ENCODE measurements around the gene STRIP2. TPM values are rescaled to one million over a fixed set of nuclear protein-coding genes. Genes with fewer than 3 reads are reported as not detected.

STRIP2 gene, protein sequence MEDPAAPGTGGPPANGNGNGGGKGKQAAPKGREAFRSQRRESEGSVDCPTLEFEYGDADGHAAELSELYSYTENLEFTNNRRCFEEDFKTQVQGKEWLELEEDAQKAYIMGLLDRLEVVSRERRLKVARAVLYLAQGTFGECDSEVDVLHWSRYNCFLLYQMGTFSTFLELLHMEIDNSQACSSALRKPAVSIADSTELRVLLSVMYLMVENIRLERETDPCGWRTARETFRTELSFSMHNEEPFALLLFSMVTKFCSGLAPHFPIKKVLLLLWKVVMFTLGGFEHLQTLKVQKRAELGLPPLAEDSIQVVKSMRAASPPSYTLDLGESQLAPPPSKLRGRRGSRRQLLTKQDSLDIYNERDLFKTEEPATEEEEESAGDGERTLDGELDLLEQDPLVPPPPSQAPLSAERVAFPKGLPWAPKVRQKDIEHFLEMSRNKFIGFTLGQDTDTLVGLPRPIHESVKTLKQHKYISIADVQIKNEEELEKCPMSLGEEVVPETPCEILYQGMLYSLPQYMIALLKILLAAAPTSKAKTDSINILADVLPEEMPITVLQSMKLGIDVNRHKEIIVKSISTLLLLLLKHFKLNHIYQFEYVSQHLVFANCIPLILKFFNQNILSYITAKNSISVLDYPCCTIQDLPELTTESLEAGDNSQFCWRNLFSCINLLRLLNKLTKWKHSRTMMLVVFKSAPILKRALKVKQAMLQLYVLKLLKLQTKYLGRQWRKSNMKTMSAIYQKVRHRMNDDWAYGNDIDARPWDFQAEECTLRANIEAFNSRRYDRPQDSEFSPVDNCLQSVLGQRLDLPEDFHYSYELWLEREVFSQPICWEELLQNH
- total RNA-seq (2012; rRNA removed), result 8.7 and 17.7 TPM in 2 replicates

DNA sequence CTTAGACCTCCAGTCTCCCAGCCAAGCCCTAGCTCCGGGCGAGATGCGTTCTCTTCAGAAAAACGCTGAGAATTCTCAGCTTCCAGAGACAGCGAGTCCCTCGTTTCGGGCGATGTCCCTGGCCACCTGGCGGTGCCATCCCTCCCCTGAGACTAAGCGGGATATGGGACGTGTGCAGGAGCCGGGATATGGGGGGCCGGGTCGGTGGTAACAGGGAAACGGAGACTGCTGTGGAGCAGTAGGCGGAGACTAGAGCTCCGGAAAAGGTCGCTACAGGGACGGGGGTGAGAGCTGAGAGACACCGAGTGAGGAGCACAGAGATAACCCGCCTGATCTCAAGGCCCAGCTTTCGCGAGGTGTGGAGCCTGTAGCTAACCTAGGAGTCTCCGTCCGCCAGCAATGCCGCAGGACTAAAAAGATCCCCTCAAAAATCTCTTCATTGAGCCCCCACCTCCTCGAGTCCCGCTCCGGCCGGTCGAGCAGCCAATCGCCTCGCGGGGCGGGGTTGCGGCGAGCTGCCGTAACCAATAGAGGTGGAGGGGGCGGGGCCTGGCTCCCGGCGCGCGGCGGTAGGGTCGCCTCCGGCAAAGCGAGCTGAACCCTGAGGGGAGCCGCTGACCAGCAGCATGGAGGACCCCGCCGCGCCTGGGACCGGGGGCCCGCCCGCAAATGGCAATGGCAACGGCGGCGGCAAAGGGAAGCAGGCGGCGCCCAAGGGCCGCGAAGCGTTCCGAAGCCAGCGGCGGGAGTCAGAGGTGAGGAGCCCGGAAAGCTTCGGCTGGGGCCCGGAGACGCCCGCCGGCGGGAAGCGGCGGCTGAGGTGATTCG is at the start of gene STRIP2:
TSS of gene STRIP2 (plus strand) at position 586 of the 828 bp plus-strand sequence. CDS start at position 627, 41 bp downstream.
- H3K4me2 ChIP-seq (ENCODE audit: low read length), result peak within 1 kb of the TSS; percentile 99
- no peaks in the 10 kb centered on the region for H3K9me3 ChIP-seq (replicated peaks; ENCODE audit: low read length)
- no peaks in the 10 kb centered on the region for H3K27me3 ChIP-seq (ENCODE audit: control insufficient read depth, insufficient read depth, low read length)
- H3K36me3 ChIP-seq (ENCODE audit: insufficient read depth, low read length), result peaks cover 3% of the 10 kb centered on the region
- peak within 1 kb of the TSS; percentile 83 for H3K4me3 ChIP-seq (ENCODE audit: low read length)
- H3K9ac ChIP-seq (ENCODE audit: low read depth, low read length), result peak within 1 kb of the TSS; percentile 87
- H3K4me1 ChIP-seq (ENCODE audit: control insufficient read depth, insufficient read depth, low read length), result peaks cover 38% of the 10 kb centered on the region

DNA sequence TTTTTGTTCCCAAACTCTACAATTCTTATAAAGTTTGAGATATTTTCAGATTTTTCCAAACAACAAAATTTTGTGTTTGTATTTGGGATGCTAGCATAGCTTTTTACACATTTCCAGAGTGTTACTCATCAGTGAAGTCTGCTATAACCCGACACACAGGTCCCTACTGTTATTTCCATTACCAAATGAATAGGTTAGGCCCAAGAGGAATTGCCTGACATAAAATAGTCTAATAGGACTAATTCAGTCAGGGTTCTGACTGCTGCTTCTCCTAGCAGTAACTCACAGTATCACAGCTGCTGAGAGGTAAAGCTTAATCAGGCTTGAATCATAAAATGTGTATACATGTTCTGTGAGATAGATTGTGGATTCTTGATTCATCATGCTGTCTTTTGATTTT is 49.1 kb upstream of the STRIP2 start:
- no peaks in the 10 kb centered on the region for H3K4me1 ChIP-seq (ENCODE audit: control insufficient read depth, insufficient read depth, low read length)
- H3K27me3 ChIP-seq (ENCODE audit: control insufficient read depth, insufficient read depth, low read length), result no peaks in the 10 kb centered on the region
- no peak overlapping the region for H3K9ac ChIP-seq (ENCODE audit: low read depth, low read length)
- no peaks in the 10 kb centered on the region for H3K9me3 ChIP-seq (replicated peaks; ENCODE audit: low read length)
- no peaks in the 10 kb centered on the region for H3K36me3 ChIP-seq (ENCODE audit: insufficient read depth, low read length)
- H3K4me3 ChIP-seq (ENCODE audit: low read length), result no peak overlapping the region
- no peak overlapping the region for H3K4me2 ChIP-seq (ENCODE audit: low read length)

DNA sequence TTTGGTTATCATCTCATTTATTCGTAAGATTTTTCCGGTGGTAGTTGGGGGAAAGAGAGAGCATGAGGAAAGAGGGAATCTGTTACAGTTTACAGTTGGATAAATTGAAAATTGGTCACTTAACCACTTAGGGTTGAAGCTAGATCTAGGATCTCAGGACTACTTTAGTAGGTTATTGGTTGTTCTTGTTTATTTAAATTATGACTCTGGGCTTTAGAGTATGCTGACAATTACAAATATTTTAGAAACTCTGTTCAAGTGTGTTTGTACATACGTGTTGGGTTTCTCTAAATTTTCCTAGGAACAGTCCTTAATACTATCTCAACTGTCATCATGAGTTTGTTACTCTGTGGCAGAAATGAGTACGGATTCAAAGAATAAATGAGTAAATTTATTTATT is 48.6 kb upstream of the STRIP2 start:
- H3K4me2 ChIP-seq (ENCODE audit: low read length), result no peak overlapping the region
- H3K36me3 ChIP-seq (ENCODE audit: insufficient read depth, low read length), result no peaks in the 10 kb centered on the region
- H3K4me3 ChIP-seq (ENCODE audit: low read length), result no peak overlapping the region
- H3K27me3 ChIP-seq (ENCODE audit: control insufficient read depth, insufficient read depth, low read length), result no peaks in the 10 kb centered on the region
- H3K9me3 ChIP-seq (replicated peaks; ENCODE audit: low read length), result no peaks in the 10 kb centered on the region
- no peak overlapping the region for H3K9ac ChIP-seq (ENCODE audit: low read depth, low read length)
- no peaks in the 10 kb centered on the region for H3K4me1 ChIP-seq (ENCODE audit: control insufficient read depth, insufficient read depth, low read length)

DNA sequence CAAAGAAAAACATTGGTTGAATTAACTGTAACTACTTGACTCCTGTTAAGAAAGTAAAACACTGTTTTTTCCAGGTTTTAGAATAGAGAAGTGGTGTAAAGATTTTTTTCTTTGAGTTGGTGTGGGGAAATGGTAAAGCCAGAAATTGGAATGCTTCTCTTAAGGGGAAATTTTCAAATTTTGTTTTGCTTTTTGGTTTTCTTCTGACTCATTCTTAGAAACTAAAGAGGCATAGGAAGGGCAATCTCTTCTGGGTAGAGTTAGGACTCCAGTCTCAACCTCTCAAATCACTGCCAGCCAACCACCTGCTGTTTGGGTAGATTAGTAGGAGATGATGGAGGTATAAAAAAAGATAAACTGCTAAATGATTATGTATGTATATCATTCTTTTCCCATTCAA is 47.7 kb upstream of the STRIP2 start:
- H3K27me3 ChIP-seq (ENCODE audit: control insufficient read depth, insufficient read depth, low read length), result no peaks in the 10 kb centered on the region
- no peak overlapping the region for H3K9ac ChIP-seq (ENCODE audit: low read depth, low read length)
- H3K4me1 ChIP-seq (ENCODE audit: control insufficient read depth, insufficient read depth, low read length), result no peaks in the 10 kb centered on the region
- no peaks in the 10 kb centered on the region for H3K36me3 ChIP-seq (ENCODE audit: insufficient read depth, low read length)
- no peak overlapping the region for H3K4me3 ChIP-seq (ENCODE audit: low read length)
- H3K9me3 ChIP-seq (replicated peaks; ENCODE audit: low read length), result no peaks in the 10 kb centered on the region
- no peak overlapping the region for H3K4me2 ChIP-seq (ENCODE audit: low read length)

GRCh38 chr7:129387537-129387936 is 46.7 kb upstream of the STRIP2 start:
- Histone ChIP-seq H3K27me3 (ENCODE audit: control insufficient read depth, insufficient read depth, low read length) (no peaks in the 10 kb centered on the region), H3K9ac (ENCODE audit: low read depth, low read length) (no peak overlapping the region), H3K4me1 (ENCODE audit: control insufficient read depth, insufficient read depth, low read length) (no peaks in the 10 kb centered on the region), H3K9me3 (replicated peaks; ENCODE audit: low read length) (no peaks in the 10 kb centered on the region), H3K4me2 (ENCODE audit: low read length) (no peak overlapping the region), H3K4me3 (ENCODE audit: low read length) (no peak overlapping the region), H3K36me3 (ENCODE audit: insufficient read depth, low read length) (no peaks in the 10 kb centered on the region)

DNA sequence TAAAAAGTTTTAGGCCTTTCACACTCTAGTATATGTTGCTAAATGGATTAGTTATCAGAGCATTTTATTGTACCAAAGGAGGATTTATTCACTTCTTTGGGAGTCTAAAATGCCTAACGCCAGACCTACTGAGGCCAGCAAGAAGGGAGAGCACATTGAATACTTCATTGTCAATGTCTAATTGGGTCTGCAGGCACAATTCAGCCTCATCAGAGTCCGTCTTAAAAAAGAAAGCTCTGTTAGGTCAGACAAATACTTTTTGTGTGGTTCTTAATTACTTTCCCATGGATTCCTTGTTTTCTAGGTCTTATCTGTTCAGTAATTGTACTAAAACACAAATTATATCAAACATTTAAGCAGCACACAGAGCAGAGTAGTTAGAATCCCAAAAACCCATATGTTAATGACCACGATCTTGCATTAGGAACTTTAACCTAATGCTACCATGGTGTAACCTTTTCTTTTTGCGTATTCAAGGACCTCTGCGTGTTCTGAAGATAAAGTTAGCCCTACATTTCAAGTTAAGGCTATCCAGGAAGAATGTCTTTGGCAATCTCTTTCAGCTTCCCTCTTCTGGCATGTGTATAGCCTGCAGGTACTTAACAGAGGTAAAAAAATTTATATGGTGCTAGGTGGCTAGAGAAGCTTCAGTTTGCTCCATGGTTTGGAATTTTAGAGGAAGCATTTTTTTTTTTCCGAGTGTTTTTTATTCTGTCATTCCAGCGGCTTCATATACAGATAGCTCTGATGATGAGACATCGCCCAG is 45.7 kb upstream of the STRIP2 start:
- no peak overlapping the region for H3K4me3 ChIP-seq (ENCODE audit: low read length)
- no peak overlapping the region for H3K9ac ChIP-seq (ENCODE audit: low read depth, low read length)
- no peaks in the 10 kb centered on the region for H3K9me3 ChIP-seq (replicated peaks; ENCODE audit: low read length)
- no peaks in the 10 kb centered on the region for H3K4me1 ChIP-seq (ENCODE audit: control insufficient read depth, insufficient read depth, low read length)
- no peak overlapping the region for H3K4me2 ChIP-seq (ENCODE audit: low read length)
- H3K27me3 ChIP-seq (ENCODE audit: control insufficient read depth, insufficient read depth, low read length), result no peaks in the 10 kb centered on the region
- no peaks in the 10 kb centered on the region for H3K36me3 ChIP-seq (ENCODE audit: insufficient read depth, low read length)

GRCh38 chr7:129389829-129390228 is 44.4 kb upstream of the STRIP2 start:
- no peak overlapping the region for H3K9ac ChIP-seq (ENCODE audit: low read depth, low read length)
- H3K4me1 ChIP-seq (ENCODE audit: control insufficient read depth, insufficient read depth, low read length), result no peaks in the 10 kb centered on the region
- H3K27me3 ChIP-seq (ENCODE audit: control insufficient read depth, insufficient read depth, low read length), result no peaks in the 10 kb centered on the region
- H3K4me2 ChIP-seq (ENCODE audit: low read length), result no peak overlapping the region
- no peak overlapping the region for H3K4me3 ChIP-seq (ENCODE audit: low read length)
- H3K9me3 ChIP-seq (replicated peaks; ENCODE audit: low read length), result no peaks in the 10 kb centered on the region
- H3K36me3 ChIP-seq (ENCODE audit: insufficient read depth, low read length), result no peaks in the 10 kb centered on the region

- Histone ChIP-seq H3K4me2 (ENCODE audit: low read length) (no peak overlapping the region), H3K4me1 (ENCODE audit: control insufficient read depth, insufficient read depth, low read length) (no peaks in the 10 kb centered on the region)
These were observed 43.9 kb upstream of the STRIP2 start for GRCh38 chr7:129390314-129390713.

GRCh38 chr7:129391546-129392171 is 42.6 kb upstream of the STRIP2 start:
- Histone ChIP-seq H3K4me2 (ENCODE audit: low read length) (no peak overlapping the region), H3K9me3 (replicated peaks; ENCODE audit: low read length) (no peaks in the 10 kb centered on the region), H3K27me3 (ENCODE audit: control insufficient read depth, insufficient read depth, low read length) (no peaks in the 10 kb centered on the region), H3K36me3 (ENCODE audit: insufficient read depth, low read length) (no peaks in the 10 kb centered on the region), H3K4me1 (ENCODE audit: control insufficient read depth, insufficient read depth, low read length) (no peaks in the 10 kb centered on the region), H3K9ac (ENCODE audit: low read depth, low read length) (no peak overlapping the region), H3K4me3 (ENCODE audit: low read length) (no peak overlapping the region)

More at GRCh38 chr7:129390314-129390713, 43.9 kb upstream of the STRIP2 start:
- no peak overlapping the region for H3K9ac ChIP-seq (ENCODE audit: low read depth, low read length)
- H3K27me3 ChIP-seq (ENCODE audit: control insufficient read depth, insufficient read depth, low read length), result no peaks in the 10 kb centered on the region
- H3K4me3 ChIP-seq (ENCODE audit: low read length), result no peak overlapping the region
- H3K36me3 ChIP-seq (ENCODE audit: insufficient read depth, low read length), result no peaks in the 10 kb centered on the region
- no peaks in the 10 kb centered on the region for H3K9me3 ChIP-seq (replicated peaks; ENCODE audit: low read length)

GRCh38 chr7:129393255-129393654 is 41.0 kb upstream of the STRIP2 start:
- Histone ChIP-seq H3K9ac (ENCODE audit: low read depth, low read length) (no peak overlapping the region), H3K4me2 (ENCODE audit: low read length) (no peak overlapping the region), H3K36me3 (ENCODE audit: insufficient read depth, low read length) (no peaks in the 10 kb centered on the region), H3K4me1 (ENCODE audit: control insufficient read depth, insufficient read depth, low read length) (no peaks in the 10 kb centered on the region), H3K9me3 (replicated peaks; ENCODE audit: low read length) (no peaks in the 10 kb centered on the region), H3K4me3 (ENCODE audit: low read length) (no peak overlapping the region), H3K27me3 (ENCODE audit: control insufficient read depth, insufficient read depth, low read length) (no peaks in the 10 kb centered on the region)
